ENCODE data around the gene ESRRG.

DNA sequence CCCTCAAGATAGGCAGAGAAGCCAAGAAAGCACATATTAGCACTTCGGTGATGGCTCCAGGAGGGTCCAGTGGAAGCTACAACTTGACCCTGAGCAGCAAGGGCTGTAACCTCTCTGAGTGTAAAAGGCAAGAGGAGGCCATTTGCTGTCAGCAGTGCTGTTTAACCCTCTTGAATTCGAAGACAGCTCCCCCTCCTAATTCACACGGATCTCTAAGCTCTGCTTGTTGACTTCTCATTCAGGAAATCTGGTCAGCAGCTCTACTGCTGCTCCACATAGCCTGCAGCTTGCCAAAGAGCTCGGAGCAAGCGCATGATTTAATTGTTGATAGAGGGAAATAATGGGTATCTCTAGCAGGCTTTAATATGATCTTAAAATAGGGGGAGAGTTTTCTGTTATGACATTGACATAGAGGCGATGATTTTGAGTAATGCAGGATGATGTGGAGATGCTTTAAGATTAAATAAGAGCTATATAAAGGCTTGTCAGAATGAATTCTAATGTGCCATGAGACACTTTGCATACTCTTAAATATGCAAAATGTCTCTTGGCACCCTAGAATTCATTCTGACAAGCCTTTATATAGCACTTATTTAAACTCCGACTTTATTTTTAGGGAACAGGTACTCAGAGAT lies 220.6 kb downstream of the ESRRG start:
- TF ChIP-seq EZH2 (IDR thresholded peaks at IDR 0.05; ENCODE audit: borderline replicate concordance, insufficient read depth, low read length, poor library complexity, severe bottlenecking): no peak
- TF ChIP-seq, protein P1, sequence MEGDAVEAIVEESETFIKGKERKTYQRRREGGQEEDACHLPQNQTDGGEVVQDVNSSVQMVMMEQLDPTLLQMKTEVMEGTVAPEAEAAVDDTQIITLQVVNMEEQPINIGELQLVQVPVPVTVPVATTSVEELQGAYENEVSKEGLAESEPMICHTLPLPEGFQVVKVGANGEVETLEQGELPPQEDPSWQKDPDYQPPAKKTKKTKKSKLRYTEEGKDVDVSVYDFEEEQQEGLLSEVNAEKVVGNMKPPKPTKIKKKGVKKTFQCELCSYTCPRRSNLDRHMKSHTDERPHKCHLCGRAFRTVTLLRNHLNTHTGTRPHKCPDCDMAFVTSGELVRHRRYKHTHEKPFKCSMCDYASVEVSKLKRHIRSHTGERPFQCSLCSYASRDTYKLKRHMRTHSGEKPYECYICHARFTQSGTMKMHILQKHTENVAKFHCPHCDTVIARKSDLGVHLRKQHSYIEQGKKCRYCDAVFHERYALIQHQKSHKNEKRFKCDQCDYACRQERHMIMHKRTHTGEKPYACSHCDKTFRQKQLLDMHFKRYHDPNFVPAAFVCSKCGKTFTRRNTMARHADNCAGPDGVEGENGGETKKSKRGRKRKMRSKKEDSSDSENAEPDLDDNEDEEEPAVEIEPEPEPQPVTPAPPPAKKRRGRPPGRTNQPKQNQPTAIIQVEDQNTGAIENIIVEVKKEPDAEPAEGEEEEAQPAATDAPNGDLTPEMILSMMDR (IDR thresholded peaks at IDR 0.05; ENCODE audit: poor library complexity, severe bottlenecking): no peak
- TF ChIP-seq MXI1 (conservative IDR thresholded peaks at IDR 0.05; ENCODE audit: poor library complexity, severe bottlenecking): no peak
- peak; percentile 45 for TF ChIP-seq EP300 (conservative IDR thresholded peaks at IDR 0.05; ENCODE audit: poor library complexity, severe bottlenecking)
- no peak for TF ChIP-seq POLR2AphosphoS5 (IDR thresholded peaks at IDR 0.05)
- TF ChIP-seq TAF1 (IDR thresholded peaks at IDR 0.05; ENCODE audit: low read depth): no peak
- TF ChIP-seq, protein P2, sequence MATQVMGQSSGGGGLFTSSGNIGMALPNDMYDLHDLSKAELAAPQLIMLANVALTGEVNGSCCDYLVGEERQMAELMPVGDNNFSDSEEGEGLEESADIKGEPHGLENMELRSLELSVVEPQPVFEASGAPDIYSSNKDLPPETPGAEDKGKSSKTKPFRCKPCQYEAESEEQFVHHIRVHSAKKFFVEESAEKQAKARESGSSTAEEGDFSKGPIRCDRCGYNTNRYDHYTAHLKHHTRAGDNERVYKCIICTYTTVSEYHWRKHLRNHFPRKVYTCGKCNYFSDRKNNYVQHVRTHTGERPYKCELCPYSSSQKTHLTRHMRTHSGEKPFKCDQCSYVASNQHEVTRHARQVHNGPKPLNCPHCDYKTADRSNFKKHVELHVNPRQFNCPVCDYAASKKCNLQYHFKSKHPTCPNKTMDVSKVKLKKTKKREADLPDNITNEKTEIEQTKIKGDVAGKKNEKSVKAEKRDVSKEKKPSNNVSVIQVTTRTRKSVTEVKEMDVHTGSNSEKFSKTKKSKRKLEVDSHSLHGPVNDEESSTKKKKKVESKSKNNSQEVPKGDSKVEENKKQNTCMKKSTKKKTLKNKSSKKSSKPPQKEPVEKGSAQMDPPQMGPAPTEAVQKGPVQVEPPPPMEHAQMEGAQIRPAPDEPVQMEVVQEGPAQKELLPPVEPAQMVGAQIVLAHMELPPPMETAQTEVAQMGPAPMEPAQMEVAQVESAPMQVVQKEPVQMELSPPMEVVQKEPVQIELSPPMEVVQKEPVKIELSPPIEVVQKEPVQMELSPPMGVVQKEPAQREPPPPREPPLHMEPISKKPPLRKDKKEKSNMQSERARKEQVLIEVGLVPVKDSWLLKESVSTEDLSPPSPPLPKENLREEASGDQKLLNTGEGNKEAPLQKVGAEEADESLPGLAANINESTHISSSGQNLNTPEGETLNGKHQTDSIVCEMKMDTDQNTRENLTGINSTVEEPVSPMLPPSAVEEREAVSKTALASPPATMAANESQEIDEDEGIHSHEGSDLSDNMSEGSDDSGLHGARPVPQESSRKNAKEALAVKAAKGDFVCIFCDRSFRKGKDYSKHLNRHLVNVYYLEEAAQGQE (IDR thresholded peaks at IDR 0.05; ENCODE audit: borderline replicate concordance): no peak
